ENCODE results near the gene PHF19. TPM values are rescaled to one million over a fixed set of nuclear protein-coding genes. Genes with fewer than 3 reads are reported as not detected.

The PHF19 gene
- total RNA-seq, 1 donor from 2014 or later = 144 TPM

DNA sequence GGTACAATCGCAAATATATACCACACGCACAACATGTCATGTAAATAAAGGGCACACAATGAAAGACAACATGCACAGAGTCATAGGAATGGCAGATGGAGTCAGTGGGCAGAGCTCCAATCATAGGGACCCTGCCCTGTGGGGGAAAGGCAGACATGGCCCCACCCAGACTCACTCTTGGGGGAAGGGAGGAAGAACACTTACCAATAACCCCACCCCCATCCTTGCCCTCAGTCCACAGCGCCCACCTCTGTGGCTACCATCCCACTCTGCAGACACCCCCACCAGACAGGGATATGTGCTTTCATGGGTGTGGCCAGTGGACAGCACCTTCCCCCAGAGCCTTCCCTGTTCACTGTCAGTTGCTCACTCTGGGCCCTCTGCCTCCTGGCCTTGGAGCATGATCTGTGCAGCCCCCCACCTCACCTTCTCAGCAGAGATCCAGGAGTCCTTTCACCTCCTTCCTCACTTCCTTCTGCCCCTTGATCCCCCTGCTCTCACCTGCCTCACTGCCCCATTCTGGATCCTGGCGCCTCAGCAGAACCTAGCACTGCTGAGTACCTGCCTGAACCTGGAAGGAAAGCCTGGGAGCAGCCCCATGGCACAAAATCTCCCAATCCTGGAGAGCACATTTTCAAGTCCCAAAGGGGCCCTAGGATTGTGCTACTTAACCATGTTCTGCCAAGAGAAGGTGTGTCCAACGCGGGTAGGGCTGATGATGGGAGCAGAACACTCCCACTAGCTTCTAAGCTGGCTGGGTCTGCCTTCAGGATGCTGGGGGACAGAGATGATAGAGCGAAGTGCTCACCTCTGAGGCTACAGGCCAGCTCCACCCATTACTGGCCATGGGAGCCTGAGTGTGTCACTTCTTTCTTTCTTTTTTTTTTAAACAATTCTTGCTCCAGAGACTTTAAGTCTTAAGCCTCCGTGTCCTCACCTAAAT, 1.5 kb upstream of the PHF19 start:
- Mint-ChIP-seq H3K36me3 (ENCODE audit: low read depth) (peaks cover 45% of the 10 kb centered on the region), H3K4me3 (peak overlapping the region; percentile 89), H3K27ac (peak overlapping the region; percentile 95), H3K4me1 (peaks cover 70% of the 10 kb centered on the region), H3K9me3 (no peaks in the 10 kb centered on the region), H3K27me3 (no peaks in the 10 kb centered on the region)
- intact Hi-C loops (cut with micrococcal nuclease) = no loop called here
- DNase-seq = peak; percentile 81

DNA sequence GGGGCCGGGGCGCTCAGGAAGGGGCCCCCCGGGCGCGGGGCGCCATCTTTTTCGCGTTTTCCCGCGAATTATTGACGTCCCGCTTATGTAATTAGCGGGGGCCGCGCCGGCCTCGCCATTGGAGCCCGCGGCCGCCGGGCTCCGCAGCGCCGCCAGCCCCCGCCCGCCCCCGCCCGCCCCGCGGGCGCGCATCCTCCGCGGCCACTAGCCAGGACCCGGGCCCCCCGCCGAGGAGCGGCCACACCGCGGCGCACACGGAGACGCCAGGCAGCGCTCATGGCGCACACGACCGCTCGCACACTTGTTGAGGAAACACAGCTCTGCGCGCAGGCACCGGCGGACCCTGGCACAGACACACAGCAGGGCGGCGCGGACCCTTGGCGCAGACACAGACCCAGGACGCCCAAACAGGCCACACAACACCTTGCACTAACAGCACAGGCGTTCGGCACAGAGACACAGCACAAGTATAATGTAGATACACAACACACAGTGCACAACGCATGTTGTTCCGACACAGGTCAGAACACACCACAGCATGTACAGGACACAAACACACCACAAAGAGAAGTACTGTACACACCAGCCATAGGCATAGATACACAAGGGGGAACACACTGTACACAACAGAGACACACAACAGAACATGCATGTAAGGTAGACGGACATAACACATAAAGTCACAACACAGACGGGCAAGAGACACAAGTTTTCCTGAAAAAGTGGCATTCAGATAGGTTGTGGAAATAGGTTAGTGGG, 467 bp upstream of the PHF19 start:
- peaks cover 73% of the 10 kb centered on the region for H3K4me1 Mint-ChIP-seq
- no peaks in the 10 kb centered on the region for H3K27me3 Mint-ChIP-seq
- peak overlapping the region; percentile 89 for H3K4me3 Mint-ChIP-seq
- H3K36me3 Mint-ChIP-seq (ENCODE audit: low read depth) = peaks cover 54% of the 10 kb centered on the region
- no peaks in the 10 kb centered on the region for H3K9me3 Mint-ChIP-seq
- peak; percentile 91 for DNase-seq
- peak overlapping the region; percentile 95 for H3K27ac Mint-ChIP-seq
- intact Hi-C loops (cut with micrococcal nuclease) = loop anchor here (2.0 kb wide), 1 partner anchor 197 kb away; the partner anchor contains the start of gene CNTRL

DNA sequence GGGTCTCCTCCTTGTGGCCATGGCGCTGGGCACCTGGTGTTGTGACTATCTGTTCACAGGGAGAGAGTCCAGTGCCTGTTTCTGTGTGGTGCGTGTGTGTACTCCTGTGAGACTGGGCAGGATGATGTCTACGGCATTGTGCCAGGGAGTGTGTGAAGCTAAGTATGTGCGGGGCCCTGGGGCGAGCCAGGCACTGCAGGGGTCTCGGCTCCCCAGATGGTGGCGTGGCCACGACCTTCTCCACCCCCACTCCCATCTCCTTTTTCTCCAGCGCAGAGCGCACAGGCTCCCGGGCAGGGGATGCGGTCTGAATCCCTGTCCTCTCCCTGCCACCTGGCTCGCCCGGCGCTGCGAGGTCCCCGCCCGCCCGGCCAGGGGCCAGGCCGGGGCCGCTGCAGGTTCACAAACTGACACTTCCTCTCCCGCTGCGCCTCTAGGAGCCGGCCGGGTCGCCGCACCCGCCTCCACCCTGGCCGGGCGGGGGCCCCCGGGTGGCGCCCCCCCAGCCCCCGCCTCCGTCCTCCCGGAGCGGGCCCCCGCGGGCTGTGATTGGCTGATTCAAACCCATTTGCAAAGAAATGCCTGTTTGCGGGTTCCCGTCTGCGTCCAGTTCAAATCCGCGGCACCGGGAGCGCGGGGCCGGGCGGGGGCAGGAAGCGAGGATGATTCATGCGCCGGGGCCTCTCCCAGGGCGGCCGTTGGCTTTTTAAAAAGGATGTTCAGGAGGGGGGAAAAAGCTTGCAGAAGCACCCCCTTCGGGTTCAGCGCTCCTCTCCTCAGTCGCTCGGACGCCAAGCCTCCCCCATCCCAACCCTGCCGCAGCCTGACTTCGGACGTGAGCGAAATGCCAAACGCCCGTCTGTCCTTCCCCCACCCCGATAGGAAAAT, 790 bp downstream of the PHF19 start:
- H3K27ac Mint-ChIP-seq = peak overlapping the region; percentile 97
- peak overlapping the region; percentile 97 for H3K4me3 Mint-ChIP-seq
- H3K9me3 Mint-ChIP-seq = no peaks in the 10 kb centered on the region
- intact Hi-C loops (cut with micrococcal nuclease) = loop anchor here (1.0 to 2.0 kb wide), 8 partner anchors 8 to 199 kb away; partner anchors contain the start of genes CNTRL and TRAF1
- peaks cover 73% of the 10 kb centered on the region for H3K4me1 Mint-ChIP-seq
- DNase-seq = peak; percentile 96
- no peaks in the 10 kb centered on the region for H3K27me3 Mint-ChIP-seq
- H3K36me3 Mint-ChIP-seq (ENCODE audit: low read depth) = peaks cover 58% of the 10 kb centered on the region

- peaks cover 73% of the 10 kb centered on the region for H3K4me1 Mint-ChIP-seq
- no peak for DNase-seq
- no peaks in the 10 kb centered on the region for H3K9me3 Mint-ChIP-seq
- peak overlapping the region; percentile 97 for H3K27ac Mint-ChIP-seq
- peaks cover 60% of the 10 kb centered on the region for H3K36me3 Mint-ChIP-seq (ENCODE audit: low read depth)
- H3K4me3 Mint-ChIP-seq = peak overlapping the region; percentile 97
- intact Hi-C loops (cut with micrococcal nuclease) = no loop called here
- no peaks in the 10 kb centered on the region for H3K27me3 Mint-ChIP-seq
Measured at GRCh38 chr9:120875643-120875953, 1.4 kb downstream of the PHF19 start.

GRCh38 chr9:120875195-120875565, 1.8 kb downstream of the PHF19 start:
- peaks cover 71% of the 10 kb centered on the region for H3K4me1 Mint-ChIP-seq
- intact Hi-C loops (cut with micrococcal nuclease) = no loop called here

GRCh38 chr9:120874226-120875194, 2.5 kb downstream of the PHF19 start:
- peaks cover 64% of the 10 kb centered on the region for H3K36me3 Mint-ChIP-seq (ENCODE audit: low read depth)
- intact Hi-C loops (cut with micrococcal nuclease) = no loop called here
- peaks cover 70% of the 10 kb centered on the region for H3K4me1 Mint-ChIP-seq
- peak overlapping the region; percentile 97 for H3K27ac Mint-ChIP-seq
- no peaks in the 10 kb centered on the region for H3K9me3 Mint-ChIP-seq
- no peaks in the 10 kb centered on the region for H3K27me3 Mint-ChIP-seq
- H3K4me3 Mint-ChIP-seq = peak overlapping the region; percentile 97
- no peak for DNase-seq

More at GRCh38 chr9:120875195-120875565, 1.8 kb downstream of the PHF19 start:
- Mint-ChIP-seq H3K4me3 (peak overlapping the region; percentile 97), H3K27me3 (no peaks in the 10 kb centered on the region), H3K27ac (peak overlapping the region; percentile 97), H3K36me3 (ENCODE audit: low read depth) (peaks cover 61% of the 10 kb centered on the region), H3K9me3 (no peaks in the 10 kb centered on the region)
- no peak for DNase-seq

DNA sequence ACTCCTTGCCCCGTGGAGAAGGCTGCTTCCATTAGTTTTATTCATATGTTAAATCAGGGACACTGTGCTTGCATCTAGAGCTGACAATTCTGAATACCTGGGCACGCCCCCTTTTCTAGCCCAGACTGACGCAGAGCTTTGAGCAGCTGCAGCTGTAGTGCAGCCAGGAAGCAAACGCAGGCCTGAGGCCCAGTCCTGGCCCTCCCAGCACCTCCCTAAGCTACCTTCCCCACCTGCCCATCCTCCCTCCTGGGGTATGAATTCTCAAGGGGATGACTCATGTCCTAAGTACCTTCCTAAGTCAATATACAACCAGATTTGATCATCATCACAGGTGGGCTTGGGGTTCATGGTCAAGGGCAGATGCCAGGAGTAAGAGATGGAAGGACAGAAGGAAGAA, 3.5 kb downstream of the PHF19 start:
- Mint-ChIP-seq H3K36me3 (ENCODE audit: low read depth) (peaks cover 61% of the 10 kb centered on the region), H3K4me3 (peak overlapping the region; percentile 97), H3K4me1 (peaks cover 65% of the 10 kb centered on the region), H3K27ac (peak overlapping the region; percentile 97), H3K27me3 (no peaks in the 10 kb centered on the region), H3K9me3 (no peaks in the 10 kb centered on the region)
- intact Hi-C loops (cut with micrococcal nuclease) = no loop called here
- DNase-seq = no peak

DNA sequence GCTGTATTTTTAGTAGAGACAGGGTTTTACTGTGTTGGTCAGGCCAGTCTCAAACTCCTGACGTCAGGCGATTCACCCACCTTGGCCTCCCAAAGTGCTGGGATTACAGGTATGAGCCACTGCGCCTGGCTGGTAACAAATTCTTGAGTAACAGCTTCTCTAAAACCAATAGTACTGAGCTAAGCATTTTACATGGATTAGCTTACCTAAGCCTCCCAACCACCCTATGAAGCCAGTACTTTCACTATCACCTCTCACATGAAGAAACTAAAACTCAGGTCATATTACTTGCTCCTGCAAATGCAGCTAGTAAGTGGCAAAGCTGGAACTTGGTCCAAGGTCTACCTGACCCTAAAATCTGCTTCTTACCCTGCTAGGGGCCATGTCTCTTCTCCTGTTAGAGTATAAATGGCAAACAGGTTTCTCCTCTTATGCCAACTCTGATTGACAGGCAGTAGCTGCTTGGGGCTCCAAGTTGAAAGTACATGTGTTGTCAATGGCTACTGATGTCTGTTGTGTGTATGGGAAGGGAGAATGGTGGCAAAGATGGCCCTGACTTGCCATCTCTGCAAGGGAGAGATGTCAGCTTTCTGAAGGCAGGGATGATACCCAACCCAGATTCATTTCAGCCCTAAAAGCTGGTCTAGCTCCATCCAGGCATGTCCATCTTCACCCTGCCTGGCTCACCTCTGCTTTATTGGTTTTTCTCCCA, 4.0 kb downstream of the PHF19 start:
- Mint-ChIP-seq H3K9me3 (no peaks in the 10 kb centered on the region), H3K36me3 (ENCODE audit: low read depth) (peaks cover 67% of the 10 kb centered on the region), H3K4me3 (peak overlapping the region; percentile 97), H3K27ac (peak overlapping the region; percentile 97), H3K27me3 (no peaks in the 10 kb centered on the region), H3K4me1 (peaks cover 62% of the 10 kb centered on the region)
- DNase-seq = peak; percentile 72
- intact Hi-C loops (cut with micrococcal nuclease) = no loop called here

DNA sequence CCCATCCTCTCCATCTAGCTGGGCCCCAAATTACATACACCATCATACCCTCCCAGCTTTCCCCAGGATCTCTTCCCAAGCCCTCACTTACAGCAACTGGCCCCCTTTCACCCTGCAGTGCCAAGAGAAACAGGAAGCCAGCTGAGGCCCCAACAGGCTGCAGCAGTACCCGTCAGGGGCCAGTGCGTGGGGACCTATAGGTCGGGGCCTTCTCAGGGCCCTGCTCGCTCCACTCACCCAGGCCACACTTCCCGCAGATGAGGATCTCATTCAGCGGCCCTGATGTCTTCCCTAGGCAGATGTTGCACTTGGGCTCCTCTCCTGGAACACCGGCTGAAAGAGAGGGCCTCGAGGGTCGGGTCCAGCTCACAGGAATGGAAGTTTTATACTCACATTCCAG, 6.8 kb downstream of the PHF19 start:
- H3K27ac Mint-ChIP-seq = peak overlapping the region; percentile 41
- no peaks in the 10 kb centered on the region for H3K27me3 Mint-ChIP-seq
- H3K36me3 Mint-ChIP-seq (ENCODE audit: low read depth) = peaks cover 69% of the 10 kb centered on the region
- peak overlapping the region; percentile 44 for H3K4me3 Mint-ChIP-seq
- DNase-seq = no peak
- intact Hi-C loops (cut with micrococcal nuclease) = no loop called here
- peaks cover 52% of the 10 kb centered on the region for H3K4me1 Mint-ChIP-seq
- no peaks in the 10 kb centered on the region for H3K9me3 Mint-ChIP-seq

DNA sequence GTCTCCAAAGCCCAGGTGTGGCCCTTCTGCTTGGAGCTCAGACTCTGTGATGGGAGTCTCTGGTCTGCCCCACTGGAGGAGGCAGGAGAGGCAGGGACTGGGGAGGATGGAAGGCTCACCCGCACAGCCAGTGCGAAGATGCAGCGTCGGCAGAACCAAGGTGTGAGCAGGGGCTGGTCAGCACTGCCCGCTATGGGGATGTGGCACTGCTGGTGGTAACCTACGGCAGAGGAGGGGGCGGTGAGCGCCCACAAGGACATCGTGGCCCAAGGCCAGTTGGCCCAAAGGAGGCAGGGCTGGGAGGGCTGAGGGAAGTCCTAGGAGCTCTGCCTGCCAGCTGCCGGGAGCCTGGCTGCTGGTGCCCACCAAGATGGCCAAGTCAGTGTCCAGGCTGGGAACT, 7.3 kb downstream of the PHF19 start:
- no peaks in the 10 kb centered on the region for H3K9me3 Mint-ChIP-seq
- peak overlapping the region; percentile 36 for H3K4me3 Mint-ChIP-seq
- intact Hi-C loops (cut with micrococcal nuclease) = loop anchor here (1.0 to 5.0 kb wide), 2 partner anchors 26 to 157 kb away; partner anchors contain the start of gene MEGF9

GRCh38 chr9:120869360-120869687, 7.7 kb downstream of the PHF19 start:
- H3K9me3 Mint-ChIP-seq = no peaks in the 10 kb centered on the region
- no peak for DNase-seq
- H3K36me3 Mint-ChIP-seq (ENCODE audit: low read depth) = peaks cover 67% of the 10 kb centered on the region
- peak overlapping the region; percentile 90 for H3K4me3 Mint-ChIP-seq
- peak overlapping the region; percentile 95 for H3K27ac Mint-ChIP-seq
- H3K27me3 Mint-ChIP-seq = no peaks in the 10 kb centered on the region
- H3K4me1 Mint-ChIP-seq = peaks cover 46% of the 10 kb centered on the region
- intact Hi-C loops (cut with micrococcal nuclease) = loop anchor here (1.0 to 5.0 kb wide), 2 partner anchors 26 to 157 kb away; partner anchors contain the start of gene MEGF9

More for the DNA sequence above, 7.3 kb downstream of the PHF19 start:
- peaks cover 70% of the 10 kb centered on the region for H3K36me3 Mint-ChIP-seq (ENCODE audit: low read depth)
- no peaks in the 10 kb centered on the region for H3K27me3 Mint-ChIP-seq
- DNase-seq = no peak
- peak overlapping the region; percentile 95 for H3K27ac Mint-ChIP-seq
- peaks cover 50% of the 10 kb centered on the region for H3K4me1 Mint-ChIP-seq
